ENCODE results near the gene MON2. TPM values are rescaled to one million over a fixed set of nuclear protein-coding genes. Genes with fewer than 3 reads are reported as not detected.

MON2 gene
- total RNA-seq, 4 donors from 2014 or later: 23.5 to 75.8 (median 40.6) TPM

- no peak overlapping the region for H3K4me3 ChIP-seq
- 100% methylated on average over 1 of the region's 2 CpGs; no CpG with 5 or more reads in 1 of the 2 donors for WGBS, 2 donors (ENCODE audit: low coverage in 1 of 2)
- H3K4me1 ChIP-seq: peaks cover 0 to 12% (median 0%) of the 10 kb centered on the region in 3 donors
- ATAC-seq: no peak
- TF ChIP-seq CTCF (IDR thresholded peaks at IDR 0.05) (no peak), POLR2AphosphoS5 (IDR thresholded peaks at IDR 0.05) (no peak), POLR2A (IDR thresholded peaks at IDR 0.05) (no peak), EP300 (IDR thresholded peaks at IDR 0.05) (no peak)
- no peaks in the 10 kb centered on the region for H3K9me3 ChIP-seq
- H3K27ac ChIP-seq: no peak overlapping the region
- H3K27me3 ChIP-seq: no peaks in the 10 kb centered on the region
- no peaks in the 10 kb centered on the region for H3K36me3 ChIP-seq
Measured at GRCh38 chr12:62627181-62627580, 160.6 kb downstream of the MON2 start.

GRCh38 chr12:62629413-62629812, 162.8 kb downstream of the MON2 start:
- ATAC-seq: no peak
- WGBS, 2 donors (ENCODE audit: low coverage in 1 of 2): 56 to 100% methylated on average over 2 to 3 of the region's 4 CpGs
- TF ChIP-seq CTCF (IDR thresholded peaks at IDR 0.05) (no peak), EP300 (IDR thresholded peaks at IDR 0.05) (no peak), POLR2A (IDR thresholded peaks at IDR 0.05) (no peak), POLR2AphosphoS5 (IDR thresholded peaks at IDR 0.05) (no peak)
- Histone ChIP-seq H3K4me3 (no peak overlapping the region), H3K36me3 (no peaks in the 10 kb centered on the region), H3K27ac (no peak overlapping the region), H3K4me1 (peaks cover 0 to 21% (median 6%) of the 10 kb centered on the region in 3 donors), H3K9me3 (no peaks in the 10 kb centered on the region), H3K27me3 (no peaks in the 10 kb centered on the region)

- H3K4me3 ChIP-seq: no peak overlapping the region
- no peak overlapping the region for H3K27ac ChIP-seq
- H3K9me3 ChIP-seq: no peaks in the 10 kb centered on the region
- H3K27me3 ChIP-seq: no peaks in the 10 kb centered on the region
- ATAC-seq: no peak
- TF ChIP-seq CTCF (IDR thresholded peaks at IDR 0.05): no peak
- no peak for TF ChIP-seq POLR2AphosphoS5 (IDR thresholded peaks at IDR 0.05)
- TF ChIP-seq EP300 (IDR thresholded peaks at IDR 0.05): no peak
- no peak for TF ChIP-seq POLR2A (IDR thresholded peaks at IDR 0.05)
- H3K36me3 ChIP-seq: no peaks in the 10 kb centered on the region
- 90 to 95% methylated on average over 3 to 5 of the region's 5 CpGs for WGBS, 2 donors (ENCODE audit: low coverage in 1 of 2)
- peaks cover 0 to 21% (median 6%) of the 10 kb centered on the region in 3 donors for H3K4me1 ChIP-seq
Measured at GRCh38 chr12:62629971-62630739, 163.5 kb downstream of the MON2 start.

GRCh38 chr12:62631471-62632410, 165.1 kb downstream of the MON2 start:
- 0 to 9% methylated on average over 3 to 9 of the region's 58 CpGs for WGBS, 2 donors (ENCODE audit: low coverage in 1 of 2)
- H3K27me3 ChIP-seq: no peaks in the 10 kb centered on the region
- H3K4me3 ChIP-seq: peak overlapping the region; percentile 46 to 65
- TF ChIP-seq POLR2AphosphoS5 (IDR thresholded peaks at IDR 0.05) (peak; percentile 8), CTCF (IDR thresholded peaks at IDR 0.05) (peak in 2 of 4 experiments; percentile 21 to 67), EP300 (IDR thresholded peaks at IDR 0.05) (no peak)
- H3K4me1 ChIP-seq: peaks cover 0 to 21% (median 6%) of the 10 kb centered on the region in 3 donors
- H3K9me3 ChIP-seq: no peaks in the 10 kb centered on the region
- peak; percentile 86 for ATAC-seq
- no peaks in the 10 kb centered on the region for H3K36me3 ChIP-seq
- H3K27ac ChIP-seq: peak overlapping the region in 3 of 4 donors; percentile 67 to 79 (median 77)
